GM12874 (cell line): ENCODE results near the gene SH3PXD2A.

Experiments used
- TF ChIP-seq, protein P1 (sequence below): IDR thresholded peaks from 2 replicates; pipeline ENCODE4 v1.5.1; 2011; ENCODE audit warnings: low read depth, mild to moderate bottlenecking, control low read depth, low read length, moderate library complexity; ENCODE audit not compliant: insufficient read depth

The SH3PXD2A gene

GRCh38 chr10:103793429-103793828, 61.9 kb downstream of the SH3PXD2A start:
- TF ChIP-seq, protein P1, sequence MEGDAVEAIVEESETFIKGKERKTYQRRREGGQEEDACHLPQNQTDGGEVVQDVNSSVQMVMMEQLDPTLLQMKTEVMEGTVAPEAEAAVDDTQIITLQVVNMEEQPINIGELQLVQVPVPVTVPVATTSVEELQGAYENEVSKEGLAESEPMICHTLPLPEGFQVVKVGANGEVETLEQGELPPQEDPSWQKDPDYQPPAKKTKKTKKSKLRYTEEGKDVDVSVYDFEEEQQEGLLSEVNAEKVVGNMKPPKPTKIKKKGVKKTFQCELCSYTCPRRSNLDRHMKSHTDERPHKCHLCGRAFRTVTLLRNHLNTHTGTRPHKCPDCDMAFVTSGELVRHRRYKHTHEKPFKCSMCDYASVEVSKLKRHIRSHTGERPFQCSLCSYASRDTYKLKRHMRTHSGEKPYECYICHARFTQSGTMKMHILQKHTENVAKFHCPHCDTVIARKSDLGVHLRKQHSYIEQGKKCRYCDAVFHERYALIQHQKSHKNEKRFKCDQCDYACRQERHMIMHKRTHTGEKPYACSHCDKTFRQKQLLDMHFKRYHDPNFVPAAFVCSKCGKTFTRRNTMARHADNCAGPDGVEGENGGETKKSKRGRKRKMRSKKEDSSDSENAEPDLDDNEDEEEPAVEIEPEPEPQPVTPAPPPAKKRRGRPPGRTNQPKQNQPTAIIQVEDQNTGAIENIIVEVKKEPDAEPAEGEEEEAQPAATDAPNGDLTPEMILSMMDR = no peak

DNA sequence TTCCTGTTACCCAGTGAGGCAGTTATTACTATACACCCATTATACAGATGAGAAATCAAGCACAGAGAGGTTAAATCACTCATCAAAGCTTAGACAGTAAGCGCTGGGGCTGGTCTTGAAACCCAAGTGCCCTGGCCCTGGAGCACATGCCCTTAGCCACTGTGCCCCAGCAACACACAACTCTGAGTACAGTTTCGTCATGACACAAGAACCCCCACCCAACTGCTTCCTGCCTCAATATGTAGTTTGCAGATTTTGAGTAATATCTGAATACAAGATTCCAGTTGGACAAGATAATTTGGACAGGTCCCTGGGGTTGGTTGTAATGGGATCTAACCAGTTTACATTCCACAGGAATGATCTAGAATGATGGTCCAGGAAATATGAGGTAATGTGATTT, 62.8 kb downstream of the SH3PXD2A start:
- TF ChIP-seq, protein P1 = no peak

- TF ChIP-seq, protein P1 = no peak
Measured at GRCh38 chr10:103791858-103792257, 63.5 kb downstream of the SH3PXD2A start.

- TF ChIP-seq, protein P1 = no peak
Measured at GRCh38 chr10:103791291-103791690, 64.1 kb downstream of the SH3PXD2A start.

GRCh38 chr10:103790580-103790979, 64.8 kb downstream of the SH3PXD2A start:
- TF ChIP-seq, protein P1 = no peak

- TF ChIP-seq, protein P1 = no peak
Measured at GRCh38 chr10:103789771-103790201, 65.6 kb downstream of the SH3PXD2A start.

DNA sequence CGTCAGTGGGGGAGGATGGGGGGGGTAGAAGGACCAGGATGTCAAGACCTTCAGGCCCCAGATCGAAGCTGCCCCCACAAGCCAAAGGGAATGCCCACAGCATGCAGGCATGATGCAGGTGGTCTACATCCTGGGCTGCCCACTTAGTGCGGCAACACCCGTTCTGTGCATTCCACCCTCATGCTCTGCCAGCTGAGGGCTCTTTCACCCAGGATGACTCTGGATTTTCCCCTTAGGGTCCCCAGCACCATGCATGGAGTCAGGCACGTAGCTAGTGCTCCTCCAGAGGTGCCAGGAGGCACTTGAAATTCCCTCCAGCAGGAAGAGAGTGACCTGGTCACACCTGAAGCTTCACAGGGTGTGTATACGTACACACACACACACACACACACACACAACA, 66.2 kb downstream of the SH3PXD2A start:
- TF ChIP-seq, protein P1 = no peak

DNA sequence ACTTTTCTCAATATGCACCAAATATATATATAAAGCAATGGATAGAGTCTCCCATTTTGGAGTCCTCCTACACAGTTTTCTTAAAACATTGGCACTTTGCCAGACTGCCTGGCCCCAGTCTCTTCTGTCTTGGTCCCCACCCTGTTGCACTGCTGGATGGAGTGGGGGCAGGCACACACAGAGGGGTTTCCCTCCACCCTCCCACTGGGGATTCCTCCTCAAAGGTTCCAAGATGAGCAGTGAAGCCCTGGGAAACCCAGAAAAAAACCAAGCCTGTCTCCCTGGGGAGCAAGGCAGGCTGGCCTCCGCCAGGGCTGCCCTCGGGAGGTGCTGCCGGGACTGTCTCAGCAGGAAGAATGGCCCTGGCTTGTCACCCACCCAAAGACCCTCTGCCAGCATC, 68.0 kb downstream of the SH3PXD2A start:
- TF ChIP-seq, protein P1 = no peak
